Activated CD8-positive, alpha-beta memory T cell treated with anti-CD3 and anti-CD28 coated beads, Interleukin-2, amount 50 U/mL, for 24 hours (primary cell): ENCODE results near the gene GLCE.

ENCODE experiments used
- DNase-seq: peaks from one replicate; pipeline ENCODE4 v3.0.0-alpha.2; 2020; ENCODE audit errors: extremely low read depth

The GLCE gene

DNA sequence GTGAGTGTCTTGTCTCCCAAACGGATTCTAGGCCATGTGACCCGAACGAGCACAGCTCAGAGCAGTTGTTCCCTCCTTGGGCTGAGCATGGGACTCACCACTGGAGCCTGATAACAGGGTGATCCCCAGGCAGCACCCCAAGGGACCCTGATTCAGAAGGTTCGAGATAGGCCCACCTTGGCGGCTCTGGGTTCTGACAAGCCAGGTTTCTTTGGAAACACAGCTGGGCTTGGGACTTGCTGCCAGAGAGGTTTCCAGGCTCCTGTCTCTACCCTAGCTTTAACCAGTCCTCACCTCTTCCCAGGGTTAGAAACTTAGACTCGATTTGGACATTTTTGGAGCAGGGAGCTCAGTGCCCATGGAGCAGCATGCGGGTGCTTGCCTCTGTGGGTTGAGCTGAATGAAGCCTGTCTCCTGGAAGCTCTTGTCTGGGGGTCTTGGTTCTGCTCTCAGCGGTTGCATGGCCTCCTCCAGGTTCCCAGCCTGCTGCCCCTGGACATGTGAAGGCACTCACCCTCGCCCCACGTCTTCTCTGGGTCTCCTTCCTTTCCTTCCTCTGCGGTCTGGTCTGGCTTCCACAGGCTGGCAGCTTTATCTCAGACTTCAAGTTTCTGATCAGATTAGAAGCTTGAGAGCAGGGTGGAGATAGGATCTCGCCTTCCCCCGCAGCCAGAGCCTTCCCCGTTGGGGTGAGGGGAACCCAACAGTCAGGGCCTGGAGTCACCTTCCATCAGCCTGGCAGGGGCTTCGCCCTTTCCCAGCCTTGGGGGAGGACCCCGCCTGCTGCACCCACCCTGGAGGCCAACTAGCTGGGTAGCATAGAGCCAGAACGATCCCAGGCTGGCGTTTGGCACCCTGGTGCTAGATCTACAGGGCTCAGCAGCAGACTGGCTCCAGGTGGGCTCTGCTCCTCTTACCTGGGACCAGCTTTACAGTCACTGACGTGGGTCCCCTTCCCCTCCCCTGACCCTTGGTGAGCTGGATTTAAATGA lies 159.2 kb downstream of the GLCE start:
- DNase-seq, result no peak

DNA sequence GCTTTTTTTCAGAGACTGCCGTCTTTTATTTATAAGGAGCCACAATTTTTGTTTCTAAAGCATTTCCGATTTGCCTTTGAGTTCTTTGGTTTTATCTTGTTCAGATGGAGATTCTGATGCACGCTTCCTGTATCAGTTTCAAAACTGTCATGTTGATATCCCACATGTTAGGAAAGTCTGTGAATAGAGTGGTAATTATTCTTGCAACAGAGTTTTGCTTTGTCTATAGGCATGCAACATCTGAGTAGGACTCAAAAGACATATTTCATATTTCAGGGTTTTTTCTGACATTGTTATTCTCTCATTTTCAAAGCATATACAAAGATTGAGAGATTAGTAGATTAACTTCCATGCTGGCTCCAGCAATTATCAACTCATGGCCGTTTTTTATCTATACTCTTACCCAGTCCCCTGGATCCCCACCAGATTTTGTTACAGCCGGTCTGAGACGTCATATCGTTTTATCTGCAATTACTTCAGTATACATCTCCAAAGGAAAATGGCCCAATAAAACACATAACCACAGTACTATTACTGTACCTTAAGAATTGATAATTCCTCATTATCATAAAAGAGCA lies 160.6 kb downstream of the GLCE start:
- DNase-seq, result no peak
